Hepatocyte (in vitro differentiated cells): ENCODE results near the gene KRTAP4-4.

ENCODE experiments used
- EZH2 ChIP-seq: fragments of 200-600 bp; sonication (generic); IDR thresholded peaks from 2 replicates; pipeline ENCODE4 v1.6.1; 2016; ENCODE audit warnings: antibody characterized with exemption, mild to moderate bottlenecking, borderline replicate concordance
- EZH2phosphoT487 ChIP-seq: fragments of 200-600 bp; sonication (generic); IDR thresholded peaks from one replicate; pipeline ENCODE4 v1.6.1; 2018; ENCODE audit warnings: antibody characterized with exemption, mild to moderate bottlenecking, low read depth, moderate library complexity; ENCODE audit not compliant: unreplicated experiment, severe bottlenecking
- TF ChIP-seq, protein P1 (sequence below): fragments of 200-600 bp; sonication (generic); IDR thresholded peaks from 2 replicates; pipeline ENCODE4 v1.5.1; 2016; ENCODE audit warnings: antibody characterized with exemption, mild to moderate bottlenecking; ENCODE audit not compliant: poor library complexity

- TF ChIP-seq EZH2phosphoT487: no peak
- TF ChIP-seq, protein P1, sequence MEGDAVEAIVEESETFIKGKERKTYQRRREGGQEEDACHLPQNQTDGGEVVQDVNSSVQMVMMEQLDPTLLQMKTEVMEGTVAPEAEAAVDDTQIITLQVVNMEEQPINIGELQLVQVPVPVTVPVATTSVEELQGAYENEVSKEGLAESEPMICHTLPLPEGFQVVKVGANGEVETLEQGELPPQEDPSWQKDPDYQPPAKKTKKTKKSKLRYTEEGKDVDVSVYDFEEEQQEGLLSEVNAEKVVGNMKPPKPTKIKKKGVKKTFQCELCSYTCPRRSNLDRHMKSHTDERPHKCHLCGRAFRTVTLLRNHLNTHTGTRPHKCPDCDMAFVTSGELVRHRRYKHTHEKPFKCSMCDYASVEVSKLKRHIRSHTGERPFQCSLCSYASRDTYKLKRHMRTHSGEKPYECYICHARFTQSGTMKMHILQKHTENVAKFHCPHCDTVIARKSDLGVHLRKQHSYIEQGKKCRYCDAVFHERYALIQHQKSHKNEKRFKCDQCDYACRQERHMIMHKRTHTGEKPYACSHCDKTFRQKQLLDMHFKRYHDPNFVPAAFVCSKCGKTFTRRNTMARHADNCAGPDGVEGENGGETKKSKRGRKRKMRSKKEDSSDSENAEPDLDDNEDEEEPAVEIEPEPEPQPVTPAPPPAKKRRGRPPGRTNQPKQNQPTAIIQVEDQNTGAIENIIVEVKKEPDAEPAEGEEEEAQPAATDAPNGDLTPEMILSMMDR: no peak
- TF ChIP-seq EZH2: no peak
Observed at GRCh38 chr17:41131979-41132378, 28.6 kb downstream of the KRTAP4-4 start.
